Activated CD4-positive, alpha-beta T cell treated with anti-CD3 and anti-CD28 coated beads for 4 hours (primary cell): ENCODE data around the gene MS4A1.
"Not testable (repeated sequence)": the region's sequence is repeated elsewhere in the genome, so short reads cannot be mapped to it uniquely, and the experiment has no call there.

Source experiments
- DNase-seq, 2 donors: peaks; one replicate each; pipeline ENCODE4 v3.0.0-alpha.2; 2020

The MS4A1 gene

GRCh38 chr11:60504219-60504905 lies 48.7 kb downstream of the MS4A1 start:
- DNase-seq = no peak

GRCh38 chr11:60509609-60510008 lies 54.0 kb downstream of the MS4A1 start:
- not testable (repeated sequence) for DNase-seq

- DNase-seq = not testable (repeated sequence)
These were observed 54.6 kb downstream of the MS4A1 start for GRCh38 chr11:60510209-60510608.

GRCh38 chr11:60511393-60511792 lies 55.7 kb downstream of the MS4A1 start:
- DNase-seq = no peak

- no peak for DNase-seq
These were observed 57.1 kb downstream of the MS4A1 start for GRCh38 chr11:60512651-60513225.

- no peak for DNase-seq
These were observed 58.1 kb downstream of the MS4A1 start for GRCh38 chr11:60513496-60514460.

GRCh38 chr11:60515144-60515855 lies 59.7 kb downstream of the MS4A1 start, which contains the start of gene MS4A13:
Gene MS4A13, plus strand, starts transcription at chr11:60515392. Its CDS starts 2,692 bp downstream, at chr11:60518084.
- no peak for DNase-seq
